GM12874 (cell line): Measurements from ENCODE around the gene CRHR2.

Source experiments
- CTCF ChIP-seq: IDR thresholded peaks from 2 replicates; pipeline ENCODE4 v1.5.1; 2011; ENCODE audit warnings: low read depth, mild to moderate bottlenecking, control low read depth, low read length, moderate library complexity; ENCODE audit not compliant: insufficient read depth

CRHR2 gene

GRCh38 chr7:30713392-30713791 is 31.1 kb upstream of the CRHR2 start:
- no peak for TF ChIP-seq CTCF

- TF ChIP-seq CTCF = no peak
These were observed 28.4 kb upstream of the CRHR2 start for GRCh38 chr7:30710669-30711068.

- no peak for TF ChIP-seq CTCF
These were observed 27.3 kb upstream of the CRHR2 start for GRCh38 chr7:30709549-30709948.

GRCh38 chr7:30708983-30709382 is 26.7 kb upstream of the CRHR2 start:
- no peak for TF ChIP-seq CTCF

GRCh38 chr7:30708412-30708811 is 26.2 kb upstream of the CRHR2 start:
- TF ChIP-seq CTCF = no peak

GRCh38 chr7:30707391-30708357 is 25.4 kb upstream of the CRHR2 start:
- TF ChIP-seq CTCF = no peak

- no peak for TF ChIP-seq CTCF
These were observed 24.7 kb upstream of the CRHR2 start for GRCh38 chr7:30706908-30707307.
